Panc1 (cell line): ENCODE results near the gene TEX13B.
A peak's percentile ranks its signal among the peaks of the same experiment; 100 is the strongest.

Experiments
- CTCF ChIP-seq: fragments of 450-650 bp; IDR thresholded peaks from 2 replicates; pipeline ENCODE4 v1.5.1; 2017; ENCODE audit warnings: mild to moderate bottlenecking
- POLR2AphosphoS5 ChIP-seq: IDR thresholded peaks from 2 replicates; pipeline ENCODE4 v1.6.1; 2012; ENCODE audit warnings: mild to moderate bottlenecking, low read depth, low read length, moderate library complexity
- REST ChIP-seq, 2 experiments: IDR thresholded peaks; 2 replicates each; pipeline ENCODE4 v1.6.1; 2011 to 2012; ENCODE audit warnings: low read depth in 2 of 2, control low read depth in 1 of 2, low read length in 1 of 2, mild to moderate bottlenecking in 1 of 2, moderate library complexity in 1 of 2; ENCODE audit not compliant: insufficient read depth in 1 of 2
- TCF7L2 ChIP-seq: IDR thresholded peaks from 2 replicates; pipeline ENCODE4 v1.6.1; 2011; ENCODE audit warnings: mild to moderate bottlenecking, low read depth, low read length, inconsistent platforms

GRCh38 chrX:108001218-108001814 is 19.1 kb upstream of the TEX13B start:
- peak; percentile 79 for TF ChIP-seq CTCF
- no peak for TF ChIP-seq TCF7L2
- TF ChIP-seq POLR2AphosphoS5, result no peak
- TF ChIP-seq REST (IDR thresholded peaks at IDR 0.05; ENCODE audit: insufficient read depth in 1 of 2, low read depth in 2 of 2, low read length in 1 of 2), result no peak
